Coronary artery (tissue), 2 donors: ENCODE data around the gene CYREN.
A peak's percentile ranks its signal among the peaks of the same experiment; 100 is the strongest.
"Not testable (repeated sequence)": the region's sequence is repeated elsewhere in the genome, so short reads cannot be mapped to it uniquely, and the experiment has no call there.

Experiments
- DNase-seq: peaks from one replicate; pipeline ENCODE4 v3.0.0-alpha.2; 2017; ENCODE audit warnings: low spot score
- H3K27ac ChIP-seq, 2 donors: fragments of 200-600 bp; sonication (generic); one replicate each; pipeline ENCODE4 v1.5.1; 2016 to 2019
- H3K4me3 ChIP-seq: fragments of 200-600 bp; sonication (generic); 2 replicates; pipeline ENCODE4 v1.5.1; 2016; ENCODE audit warnings: mild to moderate bottlenecking, moderate library complexity
- CTCF ChIP-seq: fragments of 200-600 bp; sonication (generic); IDR thresholded peaks from one replicate; pipeline ENCODE4 v1.5.1; 2019; ENCODE audit warnings: antibody characterized with exemption

CYREN gene

GRCh38 chr7:135150072-135150782, 20.3 kb downstream of the CYREN start:
- no peak for TF ChIP-seq CTCF
- peak overlapping the region; percentile 82 to 94 for H3K27ac ChIP-seq
- DNase-seq: no peak
- peak overlapping the region; percentile 79 for H3K4me3 ChIP-seq

DNA sequence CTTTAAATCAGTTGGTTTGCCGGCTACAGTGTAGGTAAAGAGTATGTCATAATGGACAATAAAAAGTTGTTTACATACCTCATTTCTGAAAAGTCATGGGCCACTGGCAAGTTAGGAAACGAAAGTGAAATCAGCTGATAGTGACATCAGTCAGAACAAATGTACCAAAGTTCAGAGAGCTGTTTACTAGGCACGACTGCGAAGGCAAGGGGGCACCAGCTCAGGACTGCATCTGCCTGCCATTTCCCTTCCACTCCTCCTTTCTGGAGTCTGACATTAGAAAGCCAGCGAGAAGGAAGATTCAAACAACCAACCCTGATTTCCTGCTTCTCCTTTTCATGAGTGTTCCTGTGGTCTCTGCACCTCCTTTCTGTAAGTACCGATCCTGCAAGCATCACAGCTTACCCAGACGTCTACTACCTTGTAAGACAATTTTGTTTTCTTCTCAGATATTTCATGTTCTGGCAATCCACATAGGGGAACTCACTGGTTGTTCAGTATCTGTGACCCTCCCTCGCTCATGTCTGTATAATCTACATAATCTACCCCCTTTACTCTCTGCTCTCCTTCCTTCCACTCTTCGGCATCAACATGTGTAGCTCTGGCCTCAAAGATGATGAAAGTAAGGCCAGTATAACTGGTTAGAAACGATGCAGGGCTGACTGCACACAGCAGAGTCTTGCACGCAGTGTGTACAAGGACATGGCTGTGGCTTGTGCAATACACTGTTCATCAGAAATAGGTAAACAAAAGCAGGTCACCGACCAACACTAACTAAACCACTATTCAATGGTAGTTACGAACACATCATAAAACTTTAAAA, 22.4 kb downstream of the CYREN start, which contains the start of gene TMEM140:
TMEM140 (plus strand) TSS at position 174 of the 823 bp plus-strand sequence. CDS start 16,370 bp downstream, outside the sequence.
- DNase-seq: no peak
- TF ChIP-seq CTCF: no peak
- Histone ChIP-seq H3K27ac (peak within 1 kb of the TSS; percentile 94 to 97), H3K4me3 (peak within 1 kb of the TSS; percentile 79)

DNA sequence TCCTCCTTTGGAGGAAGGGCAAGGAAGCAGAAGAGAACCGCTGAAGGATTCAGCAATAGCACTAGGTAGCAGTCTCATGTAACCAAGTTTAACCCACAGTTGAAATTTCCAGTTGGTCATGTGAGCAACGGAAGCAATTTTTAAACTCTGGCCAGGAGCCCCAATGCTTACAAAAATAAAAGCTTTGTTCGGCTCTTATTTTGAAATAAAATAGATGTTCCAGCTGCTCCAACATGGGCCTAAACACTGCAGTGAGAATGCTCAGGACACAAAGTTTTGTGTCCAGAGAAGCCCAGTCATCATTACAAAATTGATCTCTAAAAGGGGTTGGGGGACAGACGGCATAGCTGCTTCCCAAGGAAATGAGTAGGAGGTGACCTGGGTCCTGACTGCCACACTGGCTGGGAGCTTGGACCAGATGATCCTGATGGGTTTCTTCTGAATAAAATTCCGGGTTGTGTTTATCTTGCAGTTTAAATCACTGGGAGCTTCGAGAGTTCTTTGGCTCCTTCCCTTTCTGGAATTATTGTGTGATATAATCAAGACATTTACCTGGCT, 23.1 kb downstream of the CYREN start:
- DNase-seq: no peak
- peak overlapping the region; percentile 79 for H3K4me3 ChIP-seq
- peak overlapping the region; percentile 94 to 97 for H3K27ac ChIP-seq
- TF ChIP-seq CTCF: no peak

DNA sequence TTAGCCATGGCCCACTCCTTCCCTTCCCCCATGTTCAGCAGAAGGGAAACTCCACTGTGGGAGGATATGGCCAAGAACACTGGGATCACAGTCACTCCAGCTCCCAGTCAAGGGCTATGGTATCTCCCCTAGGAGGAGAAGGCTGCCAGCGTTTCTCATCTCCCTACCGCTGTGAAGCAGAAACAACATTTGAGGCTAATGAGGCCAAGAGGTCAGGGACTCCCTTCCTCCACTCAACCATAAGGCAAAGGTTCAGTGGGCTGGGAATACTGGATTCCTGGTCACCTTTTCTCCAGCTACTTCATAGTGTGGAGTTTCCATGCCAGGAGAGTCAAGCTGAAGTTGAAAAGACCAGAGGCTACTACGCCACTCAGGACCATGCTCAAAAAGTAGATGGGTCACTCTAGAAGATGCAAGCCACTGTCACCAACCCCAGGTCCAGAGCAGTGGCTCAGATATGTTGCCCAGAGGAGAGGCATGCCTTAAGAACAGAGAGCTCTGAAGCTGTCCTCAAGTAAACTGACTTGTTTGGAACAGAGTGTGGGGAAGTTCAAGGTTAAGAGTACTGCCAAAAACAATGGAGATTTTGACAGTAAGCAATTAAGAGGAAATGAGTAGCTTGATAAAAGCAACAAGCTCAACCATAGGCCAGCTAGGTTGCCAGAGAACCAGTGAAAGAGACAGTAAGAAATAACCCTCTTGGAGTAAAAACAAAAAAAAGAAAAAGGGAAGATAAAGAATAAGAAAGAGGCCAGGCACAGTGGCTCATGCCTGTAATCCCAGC, 26.4 kb downstream of the CYREN start:
- Histone ChIP-seq H3K4me3 (no peak overlapping the region), H3K27ac (no peak overlapping the region)
- DNase-seq: no peak
- no peak for TF ChIP-seq CTCF

- DNase-seq: no peak
- TF ChIP-seq CTCF: no peak
- Histone ChIP-seq H3K27ac (no peak overlapping the region), H3K4me3 (no peak overlapping the region)
Observed at GRCh38 chr7:135129579-135129978, 40.9 kb downstream of the CYREN start.

GRCh38 chr7:135128931-135129330, 41.6 kb downstream of the CYREN start:
- no peak overlapping the region for H3K27ac ChIP-seq
- no peak for DNase-seq
- no peak for TF ChIP-seq CTCF
- H3K4me3 ChIP-seq: no peak overlapping the region

DNA sequence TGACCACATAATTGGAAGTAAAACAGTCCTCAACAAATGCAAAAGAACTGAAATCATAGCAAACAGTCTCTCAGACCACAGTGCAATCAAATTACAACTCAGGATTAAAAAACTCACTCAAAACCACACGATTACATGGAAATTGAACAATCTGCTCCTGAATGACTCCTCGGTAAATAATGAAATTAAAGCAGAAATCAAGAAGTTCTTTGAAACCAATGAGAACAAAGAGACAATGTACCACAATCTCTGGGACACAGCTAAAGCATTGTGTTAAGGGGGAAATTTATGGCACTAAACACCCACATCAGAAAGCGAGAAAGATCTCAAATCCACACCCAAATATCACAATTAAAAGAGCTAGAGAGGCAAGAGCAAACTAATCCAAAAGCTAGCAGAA, 45.9 kb downstream of the CYREN start:
- not testable (repeated sequence) for DNase-seq, H3K4me3 ChIP-seq, H3K27ac ChIP-seq
